Endothelial cell of umbilical vein (primary cell): Measurements from ENCODE around the gene TRIM64C. TPM values are rescaled to one million over a fixed set of nuclear protein-coding genes. Genes with fewer than 3 reads are reported as not detected.
"Not testable (repeated sequence)": the region's sequence is repeated elsewhere in the genome, so short reads cannot be mapped to it uniquely, and the experiment has no call there.

Experiments
- Bru-seq: library from RNA; stranded (reverse); fragments of 400-500 nt; gene quantifications from one replicate; lab custom pipeline; 2021; lab: Mats Ljungman, UMichigan
- BruChase-seq, 2 experiments: library from RNA; stranded (reverse); fragments of 400-500 nt; gene quantifications; one replicate each; lab custom pipeline; 2021; lab: Mats Ljungman, UMichigan
- BruUV-seq: library from RNA; stranded (reverse); fragments of 400-500 nt; replicated peaks from 2 replicates; lab custom pipeline; 2021; lab: Mats Ljungman, UMichigan
- CTCF ChIA-PET: fragments of 300-600, 350-600 bp; sonication (Branson Sonifier 250); formaldehyde crosslinking; loops from one replicate; lab custom pipeline; 2021; ENCODE audit warnings: antibody characterized with exemption, inconsistent platforms; lab: Charles Lee
- POLR2A ChIA-PET: fragments of 300-600, 350-600 bp; sonication (Branson Sonifier 250); formaldehyde crosslinking; loops from one replicate; lab custom pipeline; 2021; ENCODE audit warnings: antibody characterized with exemption, inconsistent platforms; lab: Charles Lee
- DNase-seq: peaks from one replicate; pipeline ENCODE4 v3.0.0-alpha.2; 2011; ENCODE audit warnings: low read depth, low spot score
- FAIRE-seq: peaks from 2 replicates; lab custom pipeline; 2011; peaks lifted over from hg19 to GRCh38; lab: Jason Lieb, UNC
- H2AFZ ChIP-seq: 2 replicates; pipeline ENCODE4 v1.6.0; 2012; ENCODE audit warnings: low read depth, low read length, control low read depth, inconsistent platforms
- H3K27ac ChIP-seq: 2 replicates; pipeline ENCODE4 v1.5.1; 2011; ENCODE audit warnings: low read depth, mild to moderate bottlenecking, control low read depth, low read length, moderate library complexity; ENCODE audit not compliant: insufficient read depth
- H3K27me3 ChIP-seq, 2 experiments: 2 replicates each; pipeline versions ENCODE4 v1.6.0 to v1.6.1; 2011; ENCODE audit warnings: low read length in 2 of 2, mixed read lengths in 1 of 2; ENCODE audit not compliant: control insufficient read depth in 2 of 2, insufficient read depth in 2 of 2
- H3K36me3 ChIP-seq, 2 experiments: 2 replicates in 1 of 2; 3 replicates in 1 of 2; pipeline ENCODE4 v1.5.1; 2011; ENCODE audit warnings: low read length in 2 of 2, mild to moderate bottlenecking in 1 of 2, moderate library complexity in 1 of 2; ENCODE audit not compliant: control insufficient read depth in 2 of 2, insufficient read depth in 2 of 2; ENCODE audit errors: extremely low read depth in 1 of 2
- H3K4me1 ChIP-seq: 3 replicates; pipeline ENCODE4 v1.5.1; 2011; ENCODE audit warnings: mild to moderate bottlenecking, low read length; ENCODE audit not compliant: control insufficient read depth, insufficient read depth; ENCODE audit errors: extremely low read depth
- H3K4me2 ChIP-seq: 2 replicates; pipeline ENCODE4 v1.6.1; 2011; ENCODE audit warnings: low read length, control low read depth, mixed read lengths; ENCODE audit not compliant: insufficient read depth
- H3K4me3 ChIP-seq, 3 experiments: fragments of 200-600 bp in 1 of 3; sonication (generic), shearing (Covaris generic) in 1 of 3; replicated peaks in 1 of 3; 2 replicates each; pipeline ENCODE4 v1.5.1; 2011 to 2016; ENCODE audit warnings: control low read depth in 3 of 3, low read length in 3 of 3, mild to moderate bottlenecking in 2 of 3, inconsistent platforms in 1 of 3, low read depth in 1 of 3, moderate library complexity in 1 of 3; ENCODE audit not compliant: insufficient read depth in 1 of 3
- H3K79me2 ChIP-seq: 2 replicates; pipeline ENCODE4 v1.6.0; 2012; ENCODE audit warnings: low read length, inconsistent platforms; ENCODE audit not compliant: control insufficient read depth, insufficient read depth
- H3K9ac ChIP-seq: replicated peaks from 2 replicates; pipeline ENCODE3; 2011; ENCODE audit warnings: low read length, control low read depth; ENCODE audit not compliant: insufficient read depth; ENCODE audit errors: extremely low read depth
- H3K9me1 ChIP-seq: replicated peaks from 3 replicates; pipeline ENCODE4 v1.6.0; 2011; ENCODE audit warnings: mild to moderate bottlenecking, low read length; ENCODE audit not compliant: control insufficient read depth, insufficient read depth; ENCODE audit errors: extremely low read depth
- H3K9me3 ChIP-seq: replicated peaks from 2 replicates; pipeline ENCODE4 v1.5.1; 2012; ENCODE audit warnings: low read length, inconsistent platforms; ENCODE audit not compliant: control insufficient read depth, insufficient read depth
- H4K20me1 ChIP-seq: replicated peaks from 2 replicates; pipeline ENCODE3; 2011; ENCODE audit warnings: mild to moderate bottlenecking, low read length; ENCODE audit not compliant: control insufficient read depth, insufficient read depth; ENCODE audit errors: extremely low read depth
- dilution Hi-C: fragments of 300-500 bp; cut with MboI; formaldehyde crosslinking; loops from one replicate; pipeline ENCODE4 v1.15.0; 2019; ENCODE audit warnings: low sequenced_read_pairs; ENCODE audit not compliant: extremely low pct_ligation_motif_present
- intact Hi-C: fragments of 100-400 bp; cut with micrococcal nuclease; formaldehyde crosslinking; loops from one replicate; pipeline ENCODE4 v1.10.0; 2022
- long read RNA-seq: library from polyadenylated mRNA; stranded (forward); transcript quantifications from one replicate; pipeline ENCODE4 v2.0.0, GENCODE V29; 2021
- polyA minus RNA-seq, 3 experiments: library from RNA; depleted of rRNA, polyadenylated mRNA; stranded (reverse); fragments of >200 nt; gene quantifications; 1 replicate in 1 of 3; 2 replicates in 2 of 3; pipeline ENCODE4 v1.2.3, GENCODE V29; 2011
- polyA plus RNA-seq, 4 experiments: library from polyadenylated mRNA; depleted of rRNA in 3 of 4; stranded (reverse) in 3 of 4; unstranded in 1 of 4; fragments of >200 nt; gene quantifications; 2 replicates each; pipeline versions ENCODE4 v1.2.1 to v1.2.3, GENCODE V29; 2011 to 2012; ENCODE audit warnings: missing spikeins in 1 of 4
- total RNA-seq: library from RNA; stranded (reverse); gene quantifications from 2 replicates; pipeline ENCODE4 v1.2.3, GENCODE V29; 2021

TRIM64C gene
- not detected in 2 replicates for total RNA-seq
- not detected in 2 replicates for polyA plus RNA-seq
- not detected in 2 replicates for polyA plus RNA-seq (2011; cell fraction: cytosol; rRNA removed)
- polyA plus RNA-seq (2011; cell fraction: nucleus; rRNA removed): not detected in 2 replicates
- polyA plus RNA-seq (2012): not detected in 2 replicates
- not detected in 2 replicates for polyA minus RNA-seq
- polyA minus RNA-seq (2011; cell fraction: cytosol; rRNA and poly(A)+ RNA removed): not detected
- not detected in 2 replicates for polyA minus RNA-seq (2011; cell fraction: nucleus; rRNA and poly(A)+ RNA removed)
- not detected for Bru-seq, nascent RNA
- not detected for BruChase-seq, experiment 1, labeled RNA remaining after a 6-hour chase
- not detected for BruChase-seq, experiment 2, labeled RNA remaining after a 2-hour chase
- long read RNA-seq: 0 reads

- H3K4me3 ChIP-seq, H2AFZ ChIP-seq, H3K9me3 ChIP-seq, FAIRE-seq, H4K20me1 ChIP-seq, intact Hi-C loops, POLR2A ChIA-PET, dilution Hi-C loops, H3K79me2 ChIP-seq, BruUV-seq, CTCF ChIA-PET, H3K4me2 ChIP-seq, H3K36me3 ChIP-seq, H3K9me1 ChIP-seq, DNase-seq, H3K4me1 ChIP-seq, H3K27me3 ChIP-seq, H3K27ac ChIP-seq, H3K9ac ChIP-seq: not testable (repeated sequence)
Observed at GRCh38 chr11:49059012-49059411, at the start of gene TRIM64C. Gene TRIM64C (minus strand): TSS chr11:49059112. CDS start chr11:49059112, 0 bp downstream.

GRCh38 chr11:49102356-49102755, 43.4 kb upstream of the TRIM64C start:
- H2AFZ ChIP-seq, H3K9me3 ChIP-seq, H3K4me1 ChIP-seq, H3K36me3 ChIP-seq, H3K4me2 ChIP-seq, POLR2A ChIA-PET, H3K27ac ChIP-seq, BruUV-seq, dilution Hi-C loops, H3K27me3 ChIP-seq, CTCF ChIA-PET, H3K9me1 ChIP-seq, FAIRE-seq, intact Hi-C loops, DNase-seq, H3K9ac ChIP-seq, H3K4me3 ChIP-seq, H3K79me2 ChIP-seq, H4K20me1 ChIP-seq: not testable (repeated sequence)

- POLR2A ChIA-PET, H3K27me3 ChIP-seq, FAIRE-seq, BruUV-seq, H3K4me1 ChIP-seq, H3K27ac ChIP-seq, H2AFZ ChIP-seq, CTCF ChIA-PET, H3K79me2 ChIP-seq, H3K4me2 ChIP-seq, dilution Hi-C loops, H3K36me3 ChIP-seq, H3K4me3 ChIP-seq, DNase-seq, H3K9me1 ChIP-seq, H3K9me3 ChIP-seq, intact Hi-C loops, H3K9ac ChIP-seq, H4K20me1 ChIP-seq: not testable (repeated sequence)
Observed at GRCh38 chr11:49069897-49070296, 11.0 kb upstream of the TRIM64C start.

GRCh38 chr11:49049821-49050220, 9.1 kb downstream of the TRIM64C start:
- H3K9me3 ChIP-seq, H3K9ac ChIP-seq, H3K4me1 ChIP-seq, POLR2A ChIA-PET, H3K9me1 ChIP-seq, FAIRE-seq, DNase-seq, intact Hi-C loops, H4K20me1 ChIP-seq, H3K27ac ChIP-seq, H3K36me3 ChIP-seq, H3K4me2 ChIP-seq, H3K4me3 ChIP-seq, H2AFZ ChIP-seq, H3K79me2 ChIP-seq, BruUV-seq, dilution Hi-C loops, H3K27me3 ChIP-seq, CTCF ChIA-PET: not testable (repeated sequence)
